ENCODE measurements around the gene PTPN21. TPM values are rescaled to one million over a fixed set of nuclear protein-coding genes. Genes with fewer than 3 reads are reported as not detected.
A peak's percentile ranks its signal among the peaks of the same experiment; 100 is the strongest.
"Not testable (repeated sequence)": the region's sequence is repeated elsewhere in the genome, so short reads cannot be mapped to it uniquely, and the experiment has no call there.

The PTPN21 gene
- total RNA-seq, 4 donors from 2014 or later, result 27.8 to 38.5 (median 28.9) TPM

GRCh38 chr14:88541324-88541723 lies 13.5 kb downstream of the PTPN21 start:
- no peak for DNase-seq
- TF ChIP-seq POLR2AphosphoS5 (IDR thresholded peaks at IDR 0.05) (no peak), POLR2A (IDR thresholded peaks at IDR 0.05) (no peak)
- TF ChIP-seq, protein P1, sequence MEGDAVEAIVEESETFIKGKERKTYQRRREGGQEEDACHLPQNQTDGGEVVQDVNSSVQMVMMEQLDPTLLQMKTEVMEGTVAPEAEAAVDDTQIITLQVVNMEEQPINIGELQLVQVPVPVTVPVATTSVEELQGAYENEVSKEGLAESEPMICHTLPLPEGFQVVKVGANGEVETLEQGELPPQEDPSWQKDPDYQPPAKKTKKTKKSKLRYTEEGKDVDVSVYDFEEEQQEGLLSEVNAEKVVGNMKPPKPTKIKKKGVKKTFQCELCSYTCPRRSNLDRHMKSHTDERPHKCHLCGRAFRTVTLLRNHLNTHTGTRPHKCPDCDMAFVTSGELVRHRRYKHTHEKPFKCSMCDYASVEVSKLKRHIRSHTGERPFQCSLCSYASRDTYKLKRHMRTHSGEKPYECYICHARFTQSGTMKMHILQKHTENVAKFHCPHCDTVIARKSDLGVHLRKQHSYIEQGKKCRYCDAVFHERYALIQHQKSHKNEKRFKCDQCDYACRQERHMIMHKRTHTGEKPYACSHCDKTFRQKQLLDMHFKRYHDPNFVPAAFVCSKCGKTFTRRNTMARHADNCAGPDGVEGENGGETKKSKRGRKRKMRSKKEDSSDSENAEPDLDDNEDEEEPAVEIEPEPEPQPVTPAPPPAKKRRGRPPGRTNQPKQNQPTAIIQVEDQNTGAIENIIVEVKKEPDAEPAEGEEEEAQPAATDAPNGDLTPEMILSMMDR (IDR thresholded peaks at IDR 0.05), result no peak
- intact Hi-C loops (cut with DNase I; ENCODE audit: low total_unique reads), result no loop called here
- 91 to 100% methylated on average over 1 of the region's 1 CpG for WGBS, 2 donors (ENCODE audit: low coverage in 1 of 2)
- Histone ChIP-seq H3K27ac (peak overlapping the region in 1 of 4 donors; percentile 82), H3K4me3 (no peak overlapping the region), H3K4me1 (peaks cover 10 to 80% (median 26%) of the 10 kb centered on the region in 4 donors), H3K36me3 (no peaks in the 10 kb centered on the region), H3K9me3 (no peaks in the 10 kb centered on the region), H3K27me3 (no peaks in the 10 kb centered on the region)
- in situ Hi-C loops (cut with MboI; ENCODE audit: low pct_ligation_motif_present in 1 of 4, low pct_unique_long_range_greater_than_20kb in 1 of 4, low sequenced_read_pairs in 3 of 4), result no loop called here

GRCh38 chr14:88535813-88536212 lies 19.0 kb downstream of the PTPN21 start:
- Histone ChIP-seq H3K9me3 (no peaks in the 10 kb centered on the region), H3K4me1 (peaks cover 9 to 63% (median 26%) of the 10 kb centered on the region in 4 donors), H3K27ac (peak overlapping the region; percentile 78 to 87 (median 82)), H3K27me3 (no peaks in the 10 kb centered on the region), H3K4me3 (no peak overlapping the region), H3K36me3 (no peaks in the 10 kb centered on the region)
- WGBS, 2 donors (ENCODE audit: low coverage in 1 of 2), result 30 to 38% methylated on average over 4 of the region's 4 CpGs
- no peak for DNase-seq
- TF ChIP-seq, protein P1 (IDR thresholded peaks at IDR 0.05), result no peak
- TF ChIP-seq EP300 (IDR thresholded peaks at IDR 0.05; ENCODE audit: low read depth), result no peak
- TF ChIP-seq POLR2AphosphoS5 (IDR thresholded peaks at IDR 0.05), result no peak
- TF ChIP-seq POLR2A (IDR thresholded peaks at IDR 0.05), result no peak
- in situ Hi-C loops (cut with MboI; ENCODE audit: low pct_ligation_motif_present in 1 of 4, low pct_unique_long_range_greater_than_20kb in 1 of 4, low sequenced_read_pairs in 3 of 4), result no loop called here
- intact Hi-C loops (cut with DNase I; ENCODE audit: low total_unique reads), result no loop called here

GRCh38 chr14:88535149-88535548 lies 19.7 kb downstream of the PTPN21 start:
- 42 to 54% methylated on average over 4 of the region's 4 CpGs for WGBS, 2 donors (ENCODE audit: low coverage in 1 of 2)
- in situ Hi-C loops (cut with MboI; ENCODE audit: low pct_ligation_motif_present in 1 of 4, low pct_unique_long_range_greater_than_20kb in 1 of 4, low sequenced_read_pairs in 3 of 4), result no loop called here
- peak; percentile 75 for DNase-seq
- H3K4me1 ChIP-seq, result peaks cover 9 to 56% (median 25%) of the 10 kb centered on the region in 4 donors
- H3K9me3 ChIP-seq, result peaks cover 0 to 2% of the 10 kb centered on the region in 2 donors
- H3K4me3 ChIP-seq, result no peak overlapping the region
- no peaks in the 10 kb centered on the region for H3K27me3 ChIP-seq
- TF ChIP-seq POLR2AphosphoS5 (IDR thresholded peaks at IDR 0.05), result peak in 2 of 3 donors; percentile 46 to 77
- no peak for TF ChIP-seq EP300 (IDR thresholded peaks at IDR 0.05; ENCODE audit: low read depth)
- TF ChIP-seq, protein P1 (IDR thresholded peaks at IDR 0.05), result peak; percentile 9 to 91 (median 43)
- peak; percentile 22 for TF ChIP-seq POLR2A (IDR thresholded peaks at IDR 0.05)
- no peaks in the 10 kb centered on the region for H3K36me3 ChIP-seq
- intact Hi-C loops (cut with DNase I; ENCODE audit: low total_unique reads), result no loop called here
- H3K27ac ChIP-seq, result peak overlapping the region; percentile 78 to 87 (median 86)

DNA sequence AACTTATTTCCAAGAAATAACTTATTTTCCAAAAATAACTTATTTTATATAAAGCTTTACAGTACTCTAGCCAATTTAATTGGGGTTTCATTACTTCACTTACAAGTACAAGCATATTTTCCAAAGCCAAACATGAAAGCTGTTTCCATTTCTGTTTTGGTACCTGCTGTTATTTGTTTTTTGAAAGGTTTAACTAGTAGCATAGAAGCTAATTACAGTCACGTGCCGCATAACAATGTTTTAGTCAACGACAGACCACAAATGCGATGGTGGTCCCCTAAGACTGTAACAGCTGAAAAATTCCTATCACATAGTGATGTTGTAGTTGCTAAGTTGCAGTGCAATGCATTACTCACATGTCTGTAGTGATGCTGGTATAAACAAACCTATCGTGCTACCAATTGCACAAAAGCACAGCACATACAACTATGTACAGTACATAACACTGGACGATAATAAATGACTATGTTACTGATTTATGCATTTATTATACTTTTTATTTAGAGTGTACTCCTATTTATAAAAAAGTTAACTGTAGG lies 21.7 kb downstream of the PTPN21 start:
- Histone ChIP-seq H3K27ac (no peak overlapping the region), H3K4me1 (peaks cover 9 to 44% (median 16%) of the 10 kb centered on the region in 4 donors), H3K36me3 (no peaks in the 10 kb centered on the region), H3K4me3 (no peak overlapping the region), H3K9me3 (peaks cover 0 to 4% of the 10 kb centered on the region in 2 donors), H3K27me3 (no peaks in the 10 kb centered on the region)
- 82 to 86% methylated on average over 6 of the region's 6 CpGs for WGBS, 2 donors (ENCODE audit: low coverage in 1 of 2)
- in situ Hi-C loops (cut with MboI; ENCODE audit: low pct_ligation_motif_present in 1 of 4, low pct_unique_long_range_greater_than_20kb in 1 of 4, low sequenced_read_pairs in 3 of 4), result no loop called here
- no peak for DNase-seq
- TF ChIP-seq, protein P1 (IDR thresholded peaks at IDR 0.05), result no peak
- TF ChIP-seq EP300 (IDR thresholded peaks at IDR 0.05; ENCODE audit: low read depth) (no peak), POLR2A (IDR thresholded peaks at IDR 0.05) (no peak), POLR2AphosphoS5 (IDR thresholded peaks at IDR 0.05) (no peak)
- intact Hi-C loops (cut with DNase I; ENCODE audit: low total_unique reads), result no loop called here

DNA sequence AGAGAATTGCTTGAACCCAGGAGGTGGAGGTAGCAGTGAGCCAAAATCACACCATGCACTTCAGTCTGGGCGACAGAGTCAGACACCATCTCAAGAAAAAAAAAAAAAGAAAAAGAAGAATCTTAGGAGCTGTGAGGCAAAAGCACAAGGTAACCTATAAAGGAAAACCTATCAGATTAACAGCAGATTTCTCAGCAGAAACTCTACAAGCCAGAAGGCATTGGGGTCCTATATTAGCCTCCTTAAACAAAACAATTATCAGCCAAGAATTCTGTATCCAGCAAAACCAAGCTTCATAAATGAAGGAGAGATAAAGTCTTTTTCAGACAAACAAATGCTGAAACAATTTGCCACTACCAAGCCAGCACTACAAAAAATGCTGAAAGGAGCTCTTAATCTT lies 24.9 kb downstream of the PTPN21 start:
- H3K27ac ChIP-seq; H3K36me3 ChIP-seq; H3K9me3 ChIP-seq; H3K4me3 ChIP-seq; intact Hi-C loops (cut with DNase I; ENCODE audit: low total_unique reads); in situ Hi-C loops (cut with MboI; ENCODE audit: low pct_ligation_motif_present in 1 of 4, low pct_unique_long_range_greater_than_20kb in 1 of 4, low sequenced_read_pairs in 3 of 4); DNase-seq; H3K27me3 ChIP-seq: not testable (repeated sequence)
- peaks cover 0 to 15% (median 6%) of the 10 kb centered on the region in 4 donors for H3K4me1 ChIP-seq
- 71% methylated on average over 1 of the region's 1 CpG; no CpG with 5 or more reads in 1 of the 2 donors for WGBS, 2 donors (ENCODE audit: low coverage in 1 of 2)
